Liver (tissue), 9 donors: ENCODE data around the gene CFL1. TPM values are rescaled to one million over a fixed set of nuclear protein-coding genes. Genes with fewer than 3 reads are reported as not detected.

Experiments
- DNase-seq: peaks from one replicate; pipeline ENCODE4 v3.0.0-alpha.2; 2017; ENCODE audit warnings: low spot score
- H3K27ac ChIP-seq, 2 donors: one replicate each; pipeline ENCODE4 v1.7.0; 2013; ENCODE audit warnings: inconsistent platforms in 2 of 2, low read length in 2 of 2, control low read depth in 1 of 2, low read depth in 1 of 2, mild to moderate bottlenecking in 1 of 2
- H3K27me3 ChIP-seq, 4 donors: one replicate each; pipeline versions ENCODE4 v1.6.1 to v1.7.0; 2013; ENCODE audit warnings: low read length in 3 of 4, inconsistent platforms in 1 of 4, mild to moderate bottlenecking in 1 of 4, moderate library complexity in 1 of 4; ENCODE audit not compliant: control insufficient read depth in 4 of 4, insufficient read depth in 4 of 4
- H3K36me3 ChIP-seq, 4 donors: one replicate each; pipeline versions ENCODE4 v1.6.1 to v1.7.0; 2013; ENCODE audit warnings: low read length in 3 of 4, mild to moderate bottlenecking in 3 of 4, low read depth in 1 of 4, moderate library complexity in 1 of 4; ENCODE audit not compliant: control insufficient read depth in 4 of 4, insufficient read depth in 3 of 4
- H3K4me1 ChIP-seq, 4 donors: one replicate each; pipeline versions ENCODE4 v1.6.1 to v1.7.0; 2013; ENCODE audit warnings: low read length in 3 of 4, mild to moderate bottlenecking in 3 of 4, moderate library complexity in 1 of 4; ENCODE audit not compliant: control insufficient read depth in 4 of 4, insufficient read depth in 4 of 4
- H3K4me3 ChIP-seq, 3 donors: one replicate each; pipeline versions ENCODE4 v1.6.1 to v1.7.0; 2013; ENCODE audit warnings: low read length in 3 of 3, control low read depth in 1 of 3, low read depth in 1 of 3, mild to moderate bottlenecking in 1 of 3
- H3K9ac ChIP-seq, 2 donors: one replicate each; pipeline ENCODE4 v1.7.0; 2013; ENCODE audit warnings: low read length in 2 of 2, mild to moderate bottlenecking in 2 of 2, moderate library complexity in 2 of 2, control low read depth in 1 of 2, low read depth in 1 of 2
- H3K9me3 ChIP-seq, 4 donors: one replicate each; pipeline versions ENCODE4 v1.6.1 to v1.7.0; 2013; ENCODE audit warnings: low read length in 3 of 4; ENCODE audit not compliant: control insufficient read depth in 4 of 4
- EGR1 ChIP-seq, 2 donors: IDR thresholded peaks; 2 replicates each; pipeline ENCODE4 v1.6.1; 2016 to 2018; ENCODE audit warnings: antibody characterized with exemption in 2 of 2, low read depth in 2 of 2
- FOXA1 ChIP-seq: IDR thresholded peaks from 2 replicates; pipeline ENCODE4 v1.6.1; 2016; ENCODE audit warnings: antibody characterized with exemption
- FOXA2 ChIP-seq: IDR thresholded peaks from 2 replicates; pipeline ENCODE4 v1.6.1; 2016; ENCODE audit warnings: antibody characterized with exemption
- GABPA ChIP-seq, 2 donors: IDR thresholded peaks in 1 of 2; conservative IDR thresholded peaks in 1 of 2; 2 replicates each; pipeline ENCODE4 v1.6.1; 2016; ENCODE audit warnings: antibody characterized with exemption in 2 of 2, mild to moderate bottlenecking in 1 of 2, moderate library complexity in 1 of 2
- HNF4A ChIP-seq, 2 donors: conservative IDR thresholded peaks; 2 replicates each; pipeline ENCODE4 v1.6.1; 2016; ENCODE audit warnings: antibody characterized with exemption in 2 of 2, mild to moderate bottlenecking in 2 of 2
- HNF4G ChIP-seq: IDR thresholded peaks from 2 replicates; pipeline ENCODE4 v1.6.1; 2016; ENCODE audit warnings: antibody characterized with exemption
- JUND ChIP-seq, 2 donors: IDR thresholded peaks; 2 replicates each; pipeline ENCODE4 v1.6.1; 2016; ENCODE audit warnings: antibody characterized with exemption in 2 of 2
- NR2F2 ChIP-seq: IDR thresholded peaks from 2 replicates; pipeline ENCODE4 v1.6.1; 2016; ENCODE audit warnings: antibody characterized with exemption
- RAD21 ChIP-seq, 2 donors: IDR thresholded peaks; 2 replicates each; pipeline ENCODE4 v1.6.1; 2016; ENCODE audit warnings: antibody characterized with exemption in 2 of 2, mild to moderate bottlenecking in 2 of 2
- RXRA ChIP-seq, 2 donors: IDR thresholded peaks; 2 replicates each; pipeline ENCODE4 v1.6.1; 2017 to 2018; ENCODE audit warnings: antibody characterized with exemption in 2 of 2, mild to moderate bottlenecking in 1 of 2
- SP1 ChIP-seq: IDR thresholded peaks from 2 replicates; pipeline ENCODE4 v1.6.1; 2018; ENCODE audit warnings: antibody characterized with exemption, mild to moderate bottlenecking
- TAF1 ChIP-seq: conservative IDR thresholded peaks from 2 replicates; pipeline ENCODE4 v1.6.1; 2016; ENCODE audit warnings: antibody characterized with exemption, mild to moderate bottlenecking
- YY1 ChIP-seq: IDR thresholded peaks from 2 replicates; pipeline ENCODE4 v1.6.1; 2016; ENCODE audit warnings: antibody characterized with exemption, mild to moderate bottlenecking
- WGBS: extraction: QIAGEN DNeasy Blood & Tissue Kit; methylation state at CpG from one replicate; pipeline ENCODE4 v1.1.7; 2013; 5-methylcytosine and 5-hydroxymethylcytosine counted together
- polyA plus RNA-seq, 2 donors: library from polyadenylated mRNA; stranded (reverse) in 1 of 2; unstranded in 1 of 2; fragments of 200-250 nt in 1 of 2; fragments of >200 nt in 1 of 2; fragmentation: Nextera tagmentation in 1 of 2; extraction: Ambion mirVana in 1 of 2; gene quantifications; one replicate each; pipeline versions ENCODE4 v1.2.1 to v1.2.3, GENCODE V29; 2013 to 2015
- total RNA-seq, 2 donors: library from RNA; depleted of rRNA; stranded (reverse); fragments of >200 nt; gene quantifications; one replicate each; pipeline ENCODE4 v1.2.3, GENCODE V29; 2014
- TF ChIP-seq, protein P1 (sequence below): IDR thresholded peaks from 2 replicates; pipeline ENCODE4 v1.6.1; 2016; ENCODE audit warnings: antibody characterized with exemption, mild to moderate bottlenecking
- TF ChIP-seq, protein P2 (sequence below): IDR thresholded peaks from 2 replicates; pipeline ENCODE4 v1.6.1; 2016; ENCODE audit warnings: antibody characterized with exemption
- TF ChIP-seq, protein P3 (sequence below): IDR thresholded peaks from 2 replicates; pipeline ENCODE4 v1.6.1; 2016; ENCODE audit warnings: antibody characterized with exemption
- TF ChIP-seq, protein P4 (sequence below): IDR thresholded peaks from 2 replicates; pipeline ENCODE4 v1.6.1; 2016; ENCODE audit warnings: antibody characterized with exemption
- donor health status: healthy.
- donor health status: healthy.
- donor health status: healthy.
- donor health status: healthy.
- donor health status: healthy.

CFL1 gene
- total and polyA plus RNA-seq, 4 donors: 184 to 498 (median 282) TPM

DNA sequence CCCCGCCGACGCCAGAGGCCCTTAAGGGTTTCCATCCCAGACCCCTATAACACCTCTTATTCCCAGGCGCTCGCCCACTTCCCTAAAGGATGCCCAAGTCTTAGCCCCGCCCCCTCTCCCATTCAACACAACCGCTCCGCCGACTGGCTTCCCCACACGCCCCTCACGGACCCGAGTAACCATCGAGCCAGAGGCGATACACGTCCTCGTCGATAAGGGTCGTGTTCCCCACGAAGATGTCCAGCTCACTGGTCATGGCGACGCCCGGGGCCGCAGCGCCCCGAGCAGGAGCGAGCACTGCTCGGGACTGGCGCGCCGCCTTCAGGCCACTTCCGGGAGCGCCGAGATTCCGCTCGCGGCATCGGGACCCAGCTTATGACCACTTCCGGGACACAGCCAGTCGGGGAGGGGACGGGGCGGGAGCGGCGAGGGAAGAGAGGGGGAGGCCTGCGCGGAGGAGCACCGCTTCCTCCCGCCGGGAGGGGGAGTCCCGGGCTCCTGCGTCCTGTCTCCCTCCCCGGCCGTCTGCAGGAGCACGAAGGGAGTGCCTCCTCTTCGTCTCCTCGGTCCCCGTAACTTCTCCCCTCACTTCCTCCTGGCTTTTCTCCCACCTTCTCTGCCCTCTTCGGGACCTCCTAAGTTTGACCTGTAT lies 30.3 kb upstream of the CFL1 start, which contains the start of gene FIBP (continued):
- TF ChIP-seq, protein P1, sequence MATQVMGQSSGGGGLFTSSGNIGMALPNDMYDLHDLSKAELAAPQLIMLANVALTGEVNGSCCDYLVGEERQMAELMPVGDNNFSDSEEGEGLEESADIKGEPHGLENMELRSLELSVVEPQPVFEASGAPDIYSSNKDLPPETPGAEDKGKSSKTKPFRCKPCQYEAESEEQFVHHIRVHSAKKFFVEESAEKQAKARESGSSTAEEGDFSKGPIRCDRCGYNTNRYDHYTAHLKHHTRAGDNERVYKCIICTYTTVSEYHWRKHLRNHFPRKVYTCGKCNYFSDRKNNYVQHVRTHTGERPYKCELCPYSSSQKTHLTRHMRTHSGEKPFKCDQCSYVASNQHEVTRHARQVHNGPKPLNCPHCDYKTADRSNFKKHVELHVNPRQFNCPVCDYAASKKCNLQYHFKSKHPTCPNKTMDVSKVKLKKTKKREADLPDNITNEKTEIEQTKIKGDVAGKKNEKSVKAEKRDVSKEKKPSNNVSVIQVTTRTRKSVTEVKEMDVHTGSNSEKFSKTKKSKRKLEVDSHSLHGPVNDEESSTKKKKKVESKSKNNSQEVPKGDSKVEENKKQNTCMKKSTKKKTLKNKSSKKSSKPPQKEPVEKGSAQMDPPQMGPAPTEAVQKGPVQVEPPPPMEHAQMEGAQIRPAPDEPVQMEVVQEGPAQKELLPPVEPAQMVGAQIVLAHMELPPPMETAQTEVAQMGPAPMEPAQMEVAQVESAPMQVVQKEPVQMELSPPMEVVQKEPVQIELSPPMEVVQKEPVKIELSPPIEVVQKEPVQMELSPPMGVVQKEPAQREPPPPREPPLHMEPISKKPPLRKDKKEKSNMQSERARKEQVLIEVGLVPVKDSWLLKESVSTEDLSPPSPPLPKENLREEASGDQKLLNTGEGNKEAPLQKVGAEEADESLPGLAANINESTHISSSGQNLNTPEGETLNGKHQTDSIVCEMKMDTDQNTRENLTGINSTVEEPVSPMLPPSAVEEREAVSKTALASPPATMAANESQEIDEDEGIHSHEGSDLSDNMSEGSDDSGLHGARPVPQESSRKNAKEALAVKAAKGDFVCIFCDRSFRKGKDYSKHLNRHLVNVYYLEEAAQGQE: peak; percentile 47
- TF ChIP-seq YY1 (peak; percentile 70), EGR1 (IDR thresholded peaks at IDR 0.05; ENCODE audit: low read depth in 2 of 2) (peak in 1 of 2 donors; percentile 74), SP1 (peak; percentile 57), RAD21 (IDR thresholded peaks at IDR 0.05) (peak; percentile 61 to 72), HNF4G (no peak), RXRA (IDR thresholded peaks at IDR 0.05) (peak in 1 of 2 donors; percentile 32), HNF4A (conservative IDR thresholded peaks at IDR 0.05) (no peak)
- TF ChIP-seq, protein P2, sequence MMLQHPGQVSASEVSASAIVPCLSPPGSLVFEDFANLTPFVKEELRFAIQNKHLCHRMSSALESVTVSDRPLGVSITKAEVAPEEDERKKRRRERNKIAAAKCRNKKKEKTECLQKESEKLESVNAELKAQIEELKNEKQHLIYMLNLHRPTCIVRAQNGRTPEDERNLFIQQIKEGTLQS: no peak

DNA sequence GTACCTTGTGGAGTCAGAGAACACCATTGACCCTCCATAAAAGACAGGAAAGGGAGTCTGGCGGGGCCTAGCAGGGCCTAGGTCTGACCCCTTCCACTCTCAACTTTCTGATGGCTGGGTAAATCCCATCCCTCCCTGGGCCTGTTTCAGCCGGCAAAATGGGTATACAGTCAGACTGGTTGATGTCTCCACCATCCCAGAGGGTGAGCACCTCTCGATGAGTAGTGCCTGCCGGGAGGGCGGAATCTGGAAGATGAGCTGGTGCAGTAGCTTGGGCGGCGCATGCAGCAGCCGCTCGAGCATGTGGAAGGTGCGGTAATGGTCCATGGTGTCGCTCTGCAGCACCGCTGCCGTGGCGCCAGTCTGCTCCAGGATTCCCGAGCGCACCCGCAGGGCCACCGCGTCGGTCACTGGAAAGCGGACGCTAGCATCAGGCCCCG lies 29.8 kb upstream of the CFL1 start:
- no peak for DNase-seq
- peaks cover 10 to 47% (median 29%) of the 10 kb centered on the region in 4 donors for H3K4me1 ChIP-seq
- WGBS: 7% methylated on average over 23 of the region's 23 CpGs

DNA sequence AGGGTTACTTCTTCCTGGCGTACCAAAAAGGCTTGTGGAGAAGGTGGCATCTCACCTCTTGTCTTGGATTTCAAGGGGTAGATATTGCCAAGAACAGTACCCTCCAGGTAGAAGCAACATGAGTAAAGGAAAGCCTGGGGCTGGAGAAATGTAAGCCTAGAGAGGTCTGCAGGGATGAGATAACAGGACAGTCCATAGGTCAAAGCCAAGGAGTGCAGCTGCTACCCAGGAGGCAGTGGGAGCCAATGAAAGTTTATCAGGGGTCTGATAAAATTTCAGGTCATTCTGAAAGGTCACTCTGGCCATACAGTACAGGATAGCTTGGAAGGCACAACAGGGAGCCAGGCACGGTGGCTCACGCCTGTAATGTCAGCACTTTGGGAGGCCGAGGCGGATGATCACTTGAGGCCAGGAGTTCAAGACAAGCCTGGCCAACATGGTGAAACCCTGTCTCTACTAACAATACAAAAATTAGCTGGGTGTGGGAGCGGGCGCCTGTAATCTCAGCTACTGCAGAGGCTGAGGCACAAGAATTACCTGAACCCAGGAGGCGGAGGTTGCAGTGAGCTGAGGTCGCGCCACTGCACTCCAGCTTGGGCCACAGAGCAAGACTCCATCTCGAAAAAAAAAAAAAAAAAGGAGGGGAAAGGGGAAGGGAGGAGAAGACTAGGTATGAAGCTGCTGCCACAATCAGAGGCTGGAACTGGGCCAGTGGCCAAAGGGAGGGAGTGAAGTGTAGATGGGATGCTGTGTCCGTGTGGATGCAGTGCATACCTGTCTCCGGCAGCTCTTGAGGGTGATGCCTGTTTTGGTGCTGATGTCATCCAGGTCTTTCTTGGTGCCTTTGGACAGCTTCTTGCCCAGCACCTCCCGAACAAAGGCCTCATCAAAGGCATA lies 29.1 kb upstream of the CFL1 start:
- Histone ChIP-seq H3K27me3 (no peaks in the 10 kb centered on the region), H3K36me3 (peaks cover 0 to 12% (median 2%) of the 10 kb centered on the region in 4 donors), H3K9me3 (no peaks in the 10 kb centered on the region), H3K4me3 (peak overlapping the region in 2 of 3 donors; percentile 62 to 93), H3K9ac (no peak overlapping the region), H3K27ac (peak overlapping the region in 1 of 2 donors; percentile 89), H3K4me1 (peaks cover 10 to 43% (median 27%) of the 10 kb centered on the region in 4 donors)
- DNase-seq: no peak
- WGBS: 90% methylated on average over 14 of the region's 14 CpGs
- no peak for TF ChIP-seq NR2F2
- TF ChIP-seq FOXA2: no peak
- TF ChIP-seq RXRA (IDR thresholded peaks at IDR 0.05): no peak
- no peak for TF ChIP-seq JUND (IDR thresholded peaks at IDR 0.05)
- TF ChIP-seq GABPA (IDR thresholded peaks at IDR 0.05 in 1 of 2, conservative IDR thresholded peaks at IDR 0.05 in 1 of 2): no peak
- TF ChIP-seq HNF4A (conservative IDR thresholded peaks at IDR 0.05): no peak
- TF ChIP-seq TAF1: no peak
- no peak for TF ChIP-seq RAD21 (IDR thresholded peaks at IDR 0.05)
- TF ChIP-seq, protein P1: no peak
- no peak for TF ChIP-seq FOXA1
- TF ChIP-seq, protein P3, sequence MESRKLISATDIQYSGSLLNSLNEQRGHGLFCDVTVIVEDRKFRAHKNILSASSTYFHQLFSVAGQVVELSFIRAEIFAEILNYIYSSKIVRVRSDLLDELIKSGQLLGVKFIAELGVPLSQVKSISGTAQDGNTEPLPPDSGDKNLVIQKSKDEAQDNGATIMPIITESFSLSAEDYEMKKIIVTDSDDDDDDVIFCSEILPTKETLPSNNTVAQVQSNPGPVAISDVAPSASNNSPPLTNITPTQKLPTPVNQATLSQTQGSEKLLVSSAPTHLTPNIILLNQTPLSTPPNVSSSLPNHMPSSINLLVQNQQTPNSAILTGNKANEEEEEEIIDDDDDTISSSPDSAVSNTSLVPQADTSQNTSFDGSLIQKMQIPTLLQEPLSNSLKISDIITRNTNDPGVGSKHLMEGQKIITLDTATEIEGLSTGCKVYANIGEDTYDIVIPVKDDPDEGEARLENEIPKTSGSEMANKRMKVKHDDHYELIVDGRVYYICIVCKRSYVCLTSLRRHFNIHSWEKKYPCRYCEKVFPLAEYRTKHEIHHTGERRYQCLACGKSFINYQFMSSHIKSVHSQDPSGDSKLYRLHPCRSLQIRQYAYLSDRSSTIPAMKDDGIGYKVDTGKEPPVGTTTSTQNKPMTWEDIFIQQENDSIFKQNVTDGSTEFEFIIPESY: no peak
- no peak for TF ChIP-seq SP1
- TF ChIP-seq, protein P4, sequence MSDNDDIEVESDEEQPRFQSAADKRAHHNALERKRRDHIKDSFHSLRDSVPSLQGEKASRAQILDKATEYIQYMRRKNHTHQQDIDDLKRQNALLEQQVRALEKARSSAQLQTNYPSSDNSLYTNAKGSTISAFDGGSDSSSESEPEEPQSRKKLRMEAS: no peak
- no peak for TF ChIP-seq YY1
- no peak for TF ChIP-seq EGR1 (IDR thresholded peaks at IDR 0.05; ENCODE audit: low read depth in 2 of 2)
- no peak for TF ChIP-seq HNF4G
- TF ChIP-seq, protein P2: no peak

More for the DNA sequence above, 29.8 kb upstream of the CFL1 start:
- H3K36me3 ChIP-seq: peaks cover 0 to 9% (median 2%) of the 10 kb centered on the region in 4 donors
- H3K4me3 ChIP-seq: peak overlapping the region; percentile 62 to 94 (median 93)
- H3K27me3 ChIP-seq: no peaks in the 10 kb centered on the region
- no peak for TF ChIP-seq SP1
- TF ChIP-seq FOXA1: no peak
- TF ChIP-seq NR2F2: no peak
- H3K9me3 ChIP-seq: no peaks in the 10 kb centered on the region
- H3K9ac ChIP-seq: peak overlapping the region; percentile 23 to 48
- H3K27ac ChIP-seq: peak overlapping the region; percentile 83 to 89
